ENCODE data around the gene TMPRSS9. TPM values are rescaled to one million over a fixed set of nuclear protein-coding genes. Genes with fewer than 3 reads are reported as not detected.

TMPRSS9 gene
- total and polyA plus RNA-seq, 2 of the 13 experiments (the other 11 are each of a cell fraction or from before 2014, with no cell fraction given) = 2.5 to 5.2 TPM

- H3K4me1 ChIP-seq (ENCODE audit: insufficient read depth, low read length) = peaks cover 30% of the 10 kb centered on the region
- WGBS (ENCODE audit: low lambda C conversion rate) = 52% methylated on average over 23 of the region's 25 CpGs
- H3K27ac ChIP-seq (ENCODE audit: extremely low read length, insufficient read depth, low read length) = no peak overlapping the region
- H2AFZ ChIP-seq (ENCODE audit: low read length) = no peak overlapping the region
- peaks cover 2 to 3% of the 10 kb centered on the region in 2 experiments; a peak in 2 of 5 replicates for H3K27me3 ChIP-seq (ENCODE audit: control insufficient read depth in 1 of 2, insufficient read depth in 2 of 2, low read length in 2 of 2)
- H3K4me3 ChIP-seq (replicated peaks in 1 of 3; ENCODE audit: insufficient read depth in 1 of 3, low read depth in 2 of 3, low read length in 3 of 3) = no peak overlapping the region
- peaks cover 9% of the 10 kb centered on the region for H3K9me3 ChIP-seq (ENCODE audit: low read length)
- H3K36me3 ChIP-seq (replicated peaks in 1 of 2; ENCODE audit: control insufficient read depth in 1 of 2, insufficient read depth in 2 of 2, low read length in 2 of 2) = peaks cover 0 to 4% of the 10 kb centered on the region in 2 experiments; a peak in 3 of 5 replicates
- H3K9ac ChIP-seq (ENCODE audit: insufficient read depth, low read depth, low read length) = no peak overlapping the region
- intact Hi-C loops (cut with micrococcal nuclease; ENCODE audit: unreplicated experiment) = loop anchor here (10.0 kb wide), 2 partner anchors 83 to 297 kb away; partner anchors contain the start of genes PLEKHJ1 and SF3A2
- BruUV-seq (replicated peaks) = no TSS peak
- H3K4me2 ChIP-seq (ENCODE audit: low read depth, low read length) = no peak overlapping the region
- ChIA-PET POLR2A (interaction anchor here (1.1 kb wide), 1 partner anchor 11 kb away, joined by 3 read pairs; the partner anchor contains the start of genes LSM7 and SPPL2B), CTCF (ENCODE audit: low intra/inter-chr PET ratio, low total read pairs) (no interaction called here)
- FAIRE-seq (no peak), DNase-seq (ENCODE audit: low spot score) (no peak), ATAC-seq (no peak)
- no peaks in the 10 kb centered on the region for H3K79me2 ChIP-seq (ENCODE audit: insufficient read depth, low read length)
- in situ Hi-C loops (cut with HindIII; ENCODE audit: extremely low pct_ligation_motif_present, low pct_unique_long_range_greater_than_20kb) = loop anchor here (5.0 to 10.0 kb wide), 3 partner anchors 40 to 163 kb away; partner anchors contain the start of genes AP3D1, PLEKHJ1 and SF3A2
- TF ChIP-seq HIVEP1 (CRISPR knock-in tag; IDR thresholded peaks at IDR 0.05) (no peak), ZFX (CRISPR knock-in tag; IDR thresholded peaks at IDR 0.05; ENCODE audit: low read depth) (no peak), TRAFD1 (CRISPR knock-in tag; IDR thresholded peaks at IDR 0.05; ENCODE audit: borderline replicate concordance) (no peak), ETS1 (CRISPR knock-in tag; IDR thresholded peaks at IDR 0.05) (no peak), ZNF10 (CRISPR knock-in tag; IDR thresholded peaks at IDR 0.05; ENCODE audit: borderline replicate concordance, low read depth) (no peak), MYNN (CRISPR knock-in tag; IDR thresholded peaks at IDR 0.05; ENCODE audit: low read depth) (no peak), ZNF792 (CRISPR knock-in tag; IDR thresholded peaks at IDR 0.05) (no peak), TCF7L2 (IDR thresholded peaks at IDR 0.05; ENCODE audit: low read depth, low read length) (no peak), ZNF687 (CRISPR knock-in tag; IDR thresholded peaks at IDR 0.05) (no peak), ZNF652 (CRISPR knock-in tag; IDR thresholded peaks at IDR 0.05; ENCODE audit: borderline replicate concordance, low read depth) (no peak), BORCS8-MEF2B (CRISPR knock-in tag; IDR thresholded peaks at IDR 0.05) (no peak), ZBTB34 (CRISPR knock-in tag; IDR thresholded peaks at IDR 0.05) (no peak), ZBTB43 (CRISPR knock-in tag; conservative IDR thresholded peaks at IDR 0.05) (no peak), ZNF333 (CRISPR knock-in tag; IDR thresholded peaks at IDR 0.05; ENCODE audit: borderline replicate concordance) (no peak), PLRG1 (conservative IDR thresholded peaks at IDR 0.05) (no peak)
- no peaks in the 10 kb centered on the region for H4K20me1 ChIP-seq (ENCODE audit: insufficient read depth, low read length)
Measured at GRCh38 chr19:2317756-2318155, 42.3 kb upstream of the TMPRSS9 start.
